GM23248 (cell line): Measurements from ENCODE around the gene WEE1.

Source experiments
- EZH2 ChIP-seq: fragments of 200-600 bp; sonication (generic); IDR thresholded peaks from 2 replicates; pipeline ENCODE4 v1.6.1; 2018; ENCODE audit warnings: antibody characterized with exemption, mild to moderate bottlenecking; ENCODE audit not compliant: insufficient read depth, poor library complexity, severe bottlenecking
- EZH2phosphoT487 ChIP-seq: fragments of 200-600 bp; sonication (generic); IDR thresholded peaks from 2 replicates; pipeline ENCODE4 v1.6.1; 2018; ENCODE audit warnings: antibody characterized with exemption, moderate library complexity, mild to moderate bottlenecking, low read depth; ENCODE audit not compliant: insufficient read depth

- TF ChIP-seq EZH2phosphoT487, result no peak
- no peak for TF ChIP-seq EZH2
These were observed 33.5 kb downstream of the WEE1 start for GRCh38 chr11:9606809-9607510.
